Body of pancreas (tissue), 4 donors: ENCODE results near the gene UBN1. TPM values are rescaled to one million over a fixed set of nuclear protein-coding genes. Genes with fewer than 3 reads are reported as not detected.

Experiments
- ATAC-seq: fragments of 150-250 bp; one replicate; pipeline ENCODE4 v1.9.1; 2016
- DNase-seq, 4 donors: peaks; one replicate each; pipeline ENCODE4 v3.0.0-alpha.2; 2019
- H3K27ac ChIP-seq, 4 donors: fragments of 200-600 bp; sonication (generic); 1 replicate in 3 of 4; 2 replicates in 1 of 4; pipeline versions ENCODE4 v1.5.1 to v1.6.1; 2016 to 2019; ENCODE audit warnings: mild to moderate bottlenecking in 1 of 4, mixed read lengths in 1 of 4, moderate library complexity in 1 of 4
- H3K27me3 ChIP-seq, 2 donors: fragments of 200-600 bp; sonication (generic); one replicate each; pipeline ENCODE4 v1.6.0; 2016; ENCODE audit warnings: mild to moderate bottlenecking in 1 of 2
- H3K36me3 ChIP-seq, 2 donors: fragments of 200-600 bp; sonication (generic); replicated peaks in 1 of 2; 2 replicates each; pipeline ENCODE4 v1.5.1; 2016; ENCODE audit warnings: low read depth in 2 of 2; ENCODE audit not compliant: insufficient read depth in 1 of 2
- H3K4me1 ChIP-seq: fragments of 200-600 bp; sonication (generic); one replicate; pipeline ENCODE4 v1.6.0; 2016
- H3K4me3 ChIP-seq, 2 donors: fragments of 200-600 bp; sonication (generic); 1 replicate in 1 of 2; 2 replicates in 1 of 2; pipeline ENCODE4 v1.5.1; 2016 to 2019
- H3K9me3 ChIP-seq, 3 donors: fragments of 200-600 bp; sonication (generic); 1 replicate in 2 of 3; 2 replicates in 1 of 3; pipeline ENCODE4 v1.5.1; 2016
- CTCF ChIP-seq, 7 experiments: fragments of 450-650 bp in 4 of 7; fragments of 200-600 bp in 3 of 7; sonication (generic) in 3 of 7; IDR thresholded peaks; one replicate each; pipeline ENCODE4 v1.5.1; 2016 to 2019; ENCODE audit warnings: antibody characterized with exemption in 7 of 7
- POLR2A ChIP-seq, 3 donors: fragments of 450-650 bp; IDR thresholded peaks; one replicate each; pipeline ENCODE4 v1.6.1; 2016; ENCODE audit warnings: antibody characterized with exemption in 3 of 3, mild to moderate bottlenecking in 2 of 3
- WGBS, 2 donors: methylation state at CpG; one replicate each; pipeline ENCODE4 v1.1.5; 2017; 5-methylcytosine and 5-hydroxymethylcytosine counted together
- intact Hi-C: fragments of 100-400 bp; cut with DNase I; formaldehyde crosslinking; loops from one replicate; pipeline ENCODE4 v1.15.1; 2023
- total RNA-seq, 2 donors: library from RNA; depleted of rRNA; stranded (reverse); fragments of >200 nt; gene quantifications; one replicate each; pipeline ENCODE4 v1.1.0, GENCODE V29; 2016

UBN1 gene
- total RNA-seq, 2 donors from 2014 or later, result 20.8 to 41.2 TPM

DNA sequence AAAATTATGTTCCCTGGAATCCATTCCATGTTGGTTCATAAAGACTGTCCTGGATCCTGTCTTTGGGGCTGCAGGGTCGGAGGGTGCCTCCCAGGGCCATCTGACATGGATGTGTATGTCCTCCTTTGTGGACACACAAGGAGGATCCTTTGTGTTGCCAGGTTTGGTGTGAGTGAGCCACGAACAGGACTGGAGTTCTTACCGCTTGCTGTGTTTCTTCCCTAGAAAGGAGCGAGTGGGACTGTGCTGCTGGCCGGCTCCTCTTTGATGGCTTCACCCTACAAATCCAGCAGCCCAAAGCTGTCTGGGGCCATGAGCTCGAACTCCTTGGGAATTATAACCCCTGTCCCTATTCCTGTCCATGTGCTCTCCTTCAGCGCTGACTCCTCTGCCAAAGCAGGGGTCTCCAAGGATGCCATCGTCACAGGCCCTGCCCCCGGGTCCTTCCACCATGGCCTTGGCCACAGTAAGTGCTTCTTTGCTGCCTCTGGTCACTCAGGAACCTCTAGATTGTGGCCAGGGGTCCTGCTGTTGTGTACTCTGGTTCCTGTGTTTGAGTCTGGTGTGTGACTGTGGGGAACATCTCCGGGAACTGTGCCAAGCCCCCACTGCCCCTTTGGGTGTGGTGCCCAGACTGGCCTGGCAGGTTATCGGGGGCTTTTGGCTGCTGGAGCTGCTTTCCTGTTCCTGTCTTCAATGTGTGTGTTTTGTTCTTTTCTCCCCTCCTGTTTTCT lies 29.5 kb downstream of the UBN1 start:
- intact Hi-C loops, result no loop called here
- no peak overlapping the region for H3K27ac ChIP-seq
- DNase-seq (no peak), ATAC-seq (no peak)
- no peaks in the 10 kb centered on the region for H3K27me3 ChIP-seq
- H3K36me3 ChIP-seq, result peaks cover 35 to 48% of the 10 kb centered on the region in 2 donors
- WGBS, 2 donors, result 82 to 88% methylated on average over 7 to 11 of the region's 11 CpGs
- no peaks in the 10 kb centered on the region for H3K9me3 ChIP-seq
- no peak overlapping the region for H3K4me3 ChIP-seq
- TF ChIP-seq POLR2A (IDR thresholded peaks at IDR 0.05), result no peak
- TF ChIP-seq CTCF (IDR thresholded peaks at IDR 0.05), result no peak
- peaks cover 2% of the 10 kb centered on the region for H3K4me1 ChIP-seq

DNA sequence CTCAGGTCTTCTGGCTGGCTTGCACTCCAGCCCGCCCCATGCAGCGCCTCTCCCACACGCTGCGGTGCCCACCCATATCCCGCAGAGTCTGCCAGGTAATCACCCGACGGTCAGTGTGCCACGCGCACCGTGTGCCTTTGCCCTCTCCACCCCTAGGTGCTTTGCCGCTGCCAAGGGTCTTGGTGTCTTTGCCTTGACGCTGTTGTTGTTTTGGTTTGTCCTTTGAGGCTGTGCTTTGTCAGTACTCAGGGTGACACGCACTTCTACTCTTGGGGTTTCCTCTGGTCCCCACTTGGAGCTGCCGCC lies 30.1 kb downstream of the UBN1 start:
- no peak for DNase-seq
- Histone ChIP-seq H3K4me3 (no peak overlapping the region), H3K9me3 (no peaks in the 10 kb centered on the region), H3K36me3 (peaks cover 35 to 47% of the 10 kb centered on the region in 2 donors), H3K27me3 (no peaks in the 10 kb centered on the region), H3K27ac (no peak overlapping the region), H3K4me1 (peaks cover 7% of the 10 kb centered on the region)
- TF ChIP-seq CTCF (IDR thresholded peaks at IDR 0.05) (no peak), POLR2A (IDR thresholded peaks at IDR 0.05) (no peak)
- ATAC-seq, result no peak
- 91 to 92% methylated on average over 14 of the region's 14 CpGs for WGBS, 2 donors
- intact Hi-C loops, result no loop called here

- 66 to 70% methylated on average over 4 of the region's 4 CpGs for WGBS, 2 donors
- intact Hi-C loops, result no loop called here
- Histone ChIP-seq H3K4me1 (peaks cover 13% of the 10 kb centered on the region), H3K9me3 (no peaks in the 10 kb centered on the region), H3K27me3 (no peaks in the 10 kb centered on the region), H3K27ac (no peak overlapping the region), H3K36me3 (peaks cover 45 to 49% of the 10 kb centered on the region in 2 donors), H3K4me3 (no peak overlapping the region)
- DNase-seq, result no peak
- TF ChIP-seq CTCF (IDR thresholded peaks at IDR 0.05) (no peak), POLR2A (IDR thresholded peaks at IDR 0.05) (no peak)
- ATAC-seq, result no peak
These were observed 31.8 kb downstream of the UBN1 start for GRCh38 chr16:4879049-4879448.

DNA sequence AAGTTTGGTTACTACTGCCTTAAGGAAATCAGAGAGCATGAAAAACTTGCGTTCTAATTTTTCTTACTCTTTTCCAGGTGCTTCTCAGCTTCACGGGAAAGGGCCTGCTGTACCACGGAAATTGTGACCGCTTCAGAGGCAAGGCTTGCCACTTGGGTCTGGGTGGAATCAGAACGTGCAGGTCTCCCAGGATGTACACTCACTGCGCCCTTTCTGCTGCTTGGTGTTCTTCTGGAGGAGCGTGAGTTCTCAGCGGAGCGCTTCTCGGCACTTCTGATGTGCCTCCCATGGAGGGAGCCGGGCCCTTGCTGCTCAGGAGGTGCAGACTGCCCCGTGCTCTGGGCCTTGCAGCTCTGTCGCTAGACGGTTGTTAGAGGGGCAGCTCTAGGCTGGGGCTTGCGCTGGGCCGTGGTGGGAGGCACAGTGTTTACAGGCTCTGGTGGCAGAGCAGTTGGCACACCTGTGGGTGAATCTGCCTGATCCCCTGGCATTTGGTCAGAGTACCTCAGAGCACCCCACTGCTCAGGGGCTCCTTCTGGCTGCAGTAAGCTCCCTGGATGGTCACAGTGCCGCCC lies 32.8 kb downstream of the UBN1 start:
- H3K36me3 ChIP-seq, result peaks cover 40 to 49% of the 10 kb centered on the region in 2 donors
- TF ChIP-seq CTCF (IDR thresholded peaks at IDR 0.05) (no peak), POLR2A (IDR thresholded peaks at IDR 0.05) (no peak)

More for the DNA sequence above, 32.8 kb downstream of the UBN1 start:
- ATAC-seq (no peak), DNase-seq (no peak)
- H3K4me1 ChIP-seq, result peaks cover 13% of the 10 kb centered on the region
- 89 to 97% methylated on average over 11 to 17 of the region's 17 CpGs for WGBS, 2 donors
- no peak overlapping the region for H3K27ac ChIP-seq
- no peaks in the 10 kb centered on the region for H3K27me3 ChIP-seq
- H3K9me3 ChIP-seq, result no peaks in the 10 kb centered on the region
- H3K4me3 ChIP-seq, result no peak overlapping the region
- intact Hi-C loops, result no loop called here
